GM12878 (cell line): ENCODE data around the gene PRKG1. TPM values are rescaled to one million over a fixed set of nuclear protein-coding genes. Genes with fewer than 3 reads are reported as not detected.

Source experiments
- ATAC-seq: fragments of 200-7000 bp; cut with Tn5 transposase; 3 replicates; pipeline ENCODE4 v1.9.1; 2020; ENCODE audit warnings: mild to moderate bottlenecking, moderate library complexity
- BruUV-seq: library from RNA; stranded (reverse); fragments of 400-500 nt; replicated peaks from 2 replicates; lab custom pipeline; 2021; lab: Mats Ljungman, UMichigan
- CTCF ChIA-PET: fragments of 300-600 bp; sonication (Branson Sonifier 250); formaldehyde crosslinking; extraction: SDS; loops from one replicate; lab custom pipeline; 2021; ENCODE audit warnings: inconsistent platforms; lab: Yijun Ruan, JAX
- POLR2A ChIA-PET: fragments of 350-600 bp; formaldehyde crosslinking; extraction: SDS; loops from one replicate; lab custom pipeline; 2021; ENCODE audit warnings: inconsistent platforms; lab: Charles Lee
- RAD21 ChIA-PET: fragments of 300-600 bp; sonication (Branson Sonifier 250); formaldehyde crosslinking; loops from one replicate; lab custom pipeline; 2023; ENCODE audit warnings: antibody characterized with exemption; ENCODE audit not compliant: unreplicated experiment; lab: Charles Lee
- SMC1A ChIA-PET: fragments of 300-600 bp; sonication (Branson Sonifier 250); formaldehyde crosslinking; loops from one replicate; lab custom pipeline; 2023; ENCODE audit not compliant: unreplicated experiment, uncharacterized antibody; lab: Charles Lee
- DNase-seq: peaks from one replicate; pipeline ENCODE4 v3.0.0-alpha.2; 2011; ENCODE audit warnings: low read depth, low spot score
- FAIRE-seq: peaks from 3 replicates; lab custom pipeline; 2011; peaks lifted over from hg19 to GRCh38; lab: Jason Lieb, UNC
- H2AFZ ChIP-seq: 2 replicates; pipeline ENCODE4 v1.6.0; 2011; ENCODE audit warnings: low read depth, low read length, control low read depth; ENCODE audit not compliant: control insufficient read depth
- H3K27ac ChIP-seq: 2 replicates; pipeline ENCODE4 v1.5.1; 2011; ENCODE audit warnings: control low read depth; ENCODE audit not compliant: control insufficient read depth, insufficient read depth
- H3K27me3 ChIP-seq, 2 experiments: replicated peaks in 1 of 2; 2 replicates each; pipeline versions ENCODE4 v1.6.0 to v1.6.1; 2011; ENCODE audit warnings: low read length in 1 of 2; ENCODE audit not compliant: control insufficient read depth in 2 of 2, insufficient read depth in 2 of 2
- H3K36me3 ChIP-seq, 2 experiments: 2 replicates each; pipeline ENCODE4 v1.5.1; 2011; ENCODE audit warnings: low read length in 1 of 2; ENCODE audit not compliant: control insufficient read depth in 2 of 2, insufficient read depth in 2 of 2
- H3K4me1 ChIP-seq: 2 replicates; pipeline ENCODE4 v1.6.1; 2011; ENCODE audit warnings: mild to moderate bottlenecking, low read length, moderate library complexity, mixed read lengths; ENCODE audit not compliant: control insufficient read depth, insufficient read depth
- H3K4me2 ChIP-seq: 2 replicates; pipeline ENCODE4 v1.6.0; 2011; ENCODE audit warnings: control low read depth; ENCODE audit not compliant: control insufficient read depth, insufficient read depth
- H3K4me3 ChIP-seq: fragments of 200-600 bp; sonication (generic); 2 replicates; pipeline ENCODE4 v1.5.1; 2016
- H3K79me2 ChIP-seq: 2 replicates; pipeline ENCODE4 v1.6.0; 2011; ENCODE audit warnings: low read length; ENCODE audit not compliant: control insufficient read depth, insufficient read depth
- H3K9ac ChIP-seq: 2 replicates; pipeline ENCODE4 v1.8.0; 2011; ENCODE audit warnings: low read length, control low read depth, mixed read lengths; ENCODE audit not compliant: control insufficient read depth, insufficient read depth
- H3K9me3 ChIP-seq: replicated peaks from 3 replicates; pipeline ENCODE4 v1.5.1; 2011; ENCODE audit warnings: mild to moderate bottlenecking, low read length; ENCODE audit not compliant: control insufficient read depth, insufficient read depth
- H4K20me1 ChIP-seq: 2 replicates; pipeline ENCODE4 v1.6.0; 2011; ENCODE audit not compliant: control insufficient read depth, insufficient read depth
- FOS ChIP-seq: IDR thresholded peaks from 3 replicates; pipeline ENCODE4 v1.6.1; 2011; ENCODE audit warnings: borderline replicate concordance; ENCODE audit not compliant: insufficient read length; ENCODE audit errors: extremely low read depth
- JUND ChIP-seq: IDR thresholded peaks from 2 replicates; pipeline ENCODE4 v1.6.1; 2012; ENCODE audit warnings: low read depth, mild to moderate bottlenecking, low read length, improper control_type of control experiment, moderate library complexity
- MYC ChIP-seq: IDR thresholded peaks from 2 replicates; pipeline ENCODE4 v1.6.1; 2011; ENCODE audit warnings: mild to moderate bottlenecking, low read length, moderate library complexity, inconsistent platforms; ENCODE audit not compliant: insufficient read depth, insufficient replicate concordance, insufficient read length, severe bottlenecking
- SMAD1 ChIP-seq: fragments of 450-650 bp; IDR thresholded peaks from 2 replicates; pipeline ENCODE4 v1.6.1; 2018; ENCODE audit warnings: mild to moderate bottlenecking, low read depth; ENCODE audit not compliant: partially characterized antibody
- SREBF1 ChIP-seq: IDR thresholded peaks from 2 replicates; pipeline ENCODE4 v1.6.1; 2012; ENCODE audit warnings: mild to moderate bottlenecking, low read length
- ZNF207 ChIP-seq: fragments of 450-650 bp; IDR thresholded peaks from 2 replicates; pipeline ENCODE4 v1.6.1; 2014; ENCODE audit warnings: antibody characterized with exemption, mild to moderate bottlenecking, borderline replicate concordance
- WGBS: methylation state at CpG from one replicate; pipeline ENCODE4 v1.1.6; 2016; ENCODE audit warnings: low lambda C conversion rate; ENCODE audit not compliant: insufficient replicate concordance, insufficient coverage; ENCODE audit errors: missing lambda C conversion rate; 5-methylcytosine and 5-hydroxymethylcytosine counted together
- in situ Hi-C: fragments of 300-500 bp; cut with MboI; formaldehyde crosslinking; loops from 9 replicates; pipeline ENCODE4 v1.14.3; 2018; ENCODE audit warnings: mixed read lengths
- intact Hi-C: fragments of 100-400 bp; cut with micrococcal nuclease; formaldehyde crosslinking; loops from one replicate; pipeline ENCODE4 v1.14.2; 2022; ENCODE audit not compliant: unreplicated experiment
- polyA plus RNA-seq, 11 experiments: library from polyadenylated mRNA; depleted of rRNA in 4 of 11; unstranded in 6 of 11; stranded (reverse) in 5 of 11; fragments of >200 nt; fragmentation: Nextera tagmentation in 4 of 11; fragmentation: Illumina TruSeq in 1 of 11; extraction: Ambion mirVana in 4 of 11; extraction: Trizol in 1 of 11; gene quantifications; 1 replicate in 1 of 11; 2 replicates in 10 of 11; pipeline versions ENCODE4 v1.2.1 to v1.2.3, GENCODE V29; 2011 to 2016; ENCODE audit warnings: inconsistent platforms in 2 of 11, missing spikeins in 2 of 11, low read depth in 1 of 11
- total RNA-seq, 4 experiments: library from RNA; depleted of rRNA in 3 of 4; stranded (reverse); fragments of >200 nt in 3 of 4; fragmentation: Illumina TruSeq in 1 of 4; extraction: Trizol in 1 of 4; gene quantifications; 2 replicates each; pipeline versions ENCODE4 v1.2.1 to v1.2.3, GENCODE V29; 2013 to 2021
- TF ChIP-seq, protein P1 (sequence below): fragments of 450-650 bp; IDR thresholded peaks from 2 replicates; pipeline ENCODE4 v1.6.1; 2016; ENCODE audit warnings: mild to moderate bottlenecking
- TF ChIP-seq, protein P2 (sequence below): IDR thresholded peaks from 2 replicates; pipeline ENCODE4 v1.6.1; 2012; ENCODE audit warnings: improper control_type of control experiment, low read depth, low read length; ENCODE audit not compliant: insufficient replicate concordance

PRKG1 gene
- total and polyA plus RNA-seq, 10 of the 15 experiments (the other 5 are each of a cell fraction or from before 2014, with no cell fraction given) = 0.04 to 0.05 TPM; not detected in 8

- no peak overlapping the region for H3K9ac ChIP-seq
- no peaks in the 10 kb centered on the region for H4K20me1 ChIP-seq
- no peak for TF ChIP-seq FOS
- no peak for TF ChIP-seq JUND
- TF ChIP-seq SMAD1 = no peak
- TF ChIP-seq, protein P1, sequence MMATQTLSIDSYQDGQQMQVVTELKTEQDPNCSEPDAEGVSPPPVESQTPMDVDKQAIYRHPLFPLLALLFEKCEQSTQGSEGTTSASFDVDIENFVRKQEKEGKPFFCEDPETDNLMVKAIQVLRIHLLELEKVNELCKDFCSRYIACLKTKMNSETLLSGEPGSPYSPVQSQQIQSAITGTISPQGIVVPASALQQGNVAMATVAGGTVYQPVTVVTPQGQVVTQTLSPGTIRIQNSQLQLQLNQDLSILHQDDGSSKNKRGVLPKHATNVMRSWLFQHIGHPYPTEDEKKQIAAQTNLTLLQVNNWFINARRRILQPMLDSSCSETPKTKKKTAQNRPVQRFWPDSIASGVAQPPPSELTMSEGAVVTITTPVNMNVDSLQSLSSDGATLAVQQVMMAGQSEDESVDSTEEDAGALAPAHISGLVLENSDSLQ = no peak
- TF ChIP-seq, protein P2, sequence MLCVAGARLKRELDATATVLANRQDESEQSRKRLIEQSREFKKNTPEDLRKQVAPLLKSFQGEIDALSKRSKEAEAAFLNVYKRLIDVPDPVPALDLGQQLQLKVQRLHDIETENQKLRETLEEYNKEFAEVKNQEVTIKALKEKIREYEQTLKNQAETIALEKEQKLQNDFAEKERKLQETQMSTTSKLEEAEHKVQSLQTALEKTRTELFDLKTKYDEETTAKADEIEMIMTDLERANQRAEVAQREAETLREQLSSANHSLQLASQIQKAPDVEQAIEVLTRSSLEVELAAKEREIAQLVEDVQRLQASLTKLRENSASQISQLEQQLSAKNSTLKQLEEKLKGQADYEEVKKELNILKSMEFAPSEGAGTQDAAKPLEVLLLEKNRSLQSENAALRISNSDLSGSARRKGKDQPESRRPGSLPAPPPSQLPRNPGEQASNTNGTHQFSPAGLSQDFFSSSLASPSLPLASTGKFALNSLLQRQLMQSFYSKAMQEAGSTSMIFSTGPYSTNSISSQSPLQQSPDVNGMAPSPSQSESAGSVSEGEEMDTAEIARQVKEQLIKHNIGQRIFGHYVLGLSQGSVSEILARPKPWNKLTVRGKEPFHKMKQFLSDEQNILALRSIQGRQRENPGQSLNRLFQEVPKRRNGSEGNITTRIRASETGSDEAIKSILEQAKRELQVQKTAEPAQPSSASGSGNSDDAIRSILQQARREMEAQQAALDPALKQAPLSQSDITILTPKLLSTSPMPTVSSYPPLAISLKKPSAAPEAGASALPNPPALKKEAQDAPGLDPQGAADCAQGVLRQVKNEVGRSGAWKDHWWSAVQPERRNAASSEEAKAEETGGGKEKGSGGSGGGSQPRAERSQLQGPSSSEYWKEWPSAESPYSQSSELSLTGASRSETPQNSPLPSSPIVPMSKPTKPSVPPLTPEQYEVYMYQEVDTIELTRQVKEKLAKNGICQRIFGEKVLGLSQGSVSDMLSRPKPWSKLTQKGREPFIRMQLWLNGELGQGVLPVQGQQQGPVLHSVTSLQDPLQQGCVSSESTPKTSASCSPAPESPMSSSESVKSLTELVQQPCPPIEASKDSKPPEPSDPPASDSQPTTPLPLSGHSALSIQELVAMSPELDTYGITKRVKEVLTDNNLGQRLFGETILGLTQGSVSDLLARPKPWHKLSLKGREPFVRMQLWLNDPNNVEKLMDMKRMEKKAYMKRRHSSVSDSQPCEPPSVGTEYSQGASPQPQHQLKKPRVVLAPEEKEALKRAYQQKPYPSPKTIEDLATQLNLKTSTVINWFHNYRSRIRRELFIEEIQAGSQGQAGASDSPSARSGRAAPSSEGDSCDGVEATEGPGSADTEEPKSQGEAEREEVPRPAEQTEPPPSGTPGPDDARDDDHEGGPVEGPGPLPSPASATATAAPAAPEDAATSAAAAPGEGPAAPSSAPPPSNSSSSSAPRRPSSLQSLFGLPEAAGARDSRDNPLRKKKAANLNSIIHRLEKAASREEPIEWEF = no peak
- no peak for TF ChIP-seq MYC
- TF ChIP-seq SREBF1 = no peak
- no peak for TF ChIP-seq ZNF207
- H3K4me2 ChIP-seq = no peak overlapping the region
- H3K4me1 ChIP-seq = peaks cover 15% of the 10 kb centered on the region
- H3K36me3 ChIP-seq = no peaks in the 10 kb centered on the region
- ChIA-PET POLR2A (no interaction called here), RAD21 (no interaction called here), SMC1A (no interaction called here), CTCF (interaction anchor here (0.6 to 0.7 kb wide), 2 partner anchors 881 to 1068 kb away, joined by 3 read pairs; no protein-coding TSS in a partner anchor)
- no peaks in the 10 kb centered on the region for H3K9me3 ChIP-seq
- H3K4me3 ChIP-seq = no peak overlapping the region
- ATAC-seq = no peak
- DNase-seq = no peak
- H3K79me2 ChIP-seq = no peaks in the 10 kb centered on the region
- no peak for FAIRE-seq
- 79% methylated on average over 1 of the region's 1 CpG for WGBS
- no peaks in the 10 kb centered on the region for H3K27me3 ChIP-seq
- no peak overlapping the region for H3K27ac ChIP-seq
- BruUV-seq = no TSS peak
- in situ Hi-C loops = no loop called here
- intact Hi-C loops = no loop called here
- no peak overlapping the region for H2AFZ ChIP-seq
These were observed 1184.6 kb downstream of the PRKG1 start for GRCh38 chr10:52258799-52259425.
